WTC11 (cell line): ENCODE results near the gene ICA1. TPM values are rescaled to one million over a fixed set of nuclear protein-coding genes. Genes with fewer than 3 reads are reported as not detected.

Experiments
- ATAC-seq: fragments of 200-7000 bp; cut with Tn5 transposase; 2 replicates; pipeline ENCODE4 v1.10.0; 2021; ENCODE audit warnings: mild to moderate bottlenecking, moderate library complexity
- CTCF ChIA-PET: fragments of 300-600 bp; sonication (Branson Sonifier 250); formaldehyde crosslinking; loops from one replicate; lab custom pipeline; 2021; ENCODE audit warnings: antibody characterized with exemption; lab: Charles Lee
- POLR2A ChIA-PET: fragments of 350-600 bp; sonication (Branson Sonifier 250); formaldehyde crosslinking; loops from one replicate; lab custom pipeline; 2021; ENCODE audit warnings: antibody characterized with exemption; lab: Charles Lee
- DNase-seq: peaks from one replicate; pipeline ENCODE4 v3.0.0; 2021; ENCODE audit warnings: low spot score
- H3K27ac Mint-ChIP-seq: 2 replicates; pipeline ENCODE4 v1.8.0; 2021; ENCODE audit warnings: mixed read lengths
- H3K27me3 Mint-ChIP-seq: 2 replicates; pipeline ENCODE4 v1.8.0; 2021; ENCODE audit warnings: low read depth, mild to moderate bottlenecking, moderate library complexity, mixed read lengths
- H3K36me3 Mint-ChIP-seq: 2 replicates; pipeline ENCODE4 v1.8.0; 2021; ENCODE audit warnings: mixed read lengths
- H3K4me1 Mint-ChIP-seq: 2 replicates; pipeline ENCODE4 v1.8.0; 2022; ENCODE audit warnings: mixed read lengths
- H3K4me3 Mint-ChIP-seq: 2 replicates; pipeline ENCODE4 v1.8.0; 2021; ENCODE audit warnings: mild to moderate bottlenecking, moderate library complexity, mixed read lengths
- H3K9me3 Mint-ChIP-seq: 2 replicates; pipeline ENCODE4 v1.8.0; 2021; ENCODE audit warnings: mixed read lengths
- CREM ChIP-seq: sonication (generic); formaldehyde crosslinking; IDR thresholded peaks from 2 replicates; pipeline ENCODE4 v1.8.1; 2022; ENCODE audit warnings: mild to moderate bottlenecking, missing genetic modification reagents, moderate library complexity
- FOXJ3 ChIP-seq: sonication (generic); formaldehyde crosslinking; IDR thresholded peaks from 2 replicates; pipeline ENCODE4 v1.9.0; 2021; ENCODE audit warnings: missing genetic modification reagents, mild to moderate bottlenecking, borderline replicate concordance
- FOXK1 ChIP-seq: sonication (generic); formaldehyde crosslinking; IDR thresholded peaks from 2 replicates; pipeline ENCODE4 v1.8.0; 2022; ENCODE audit warnings: mild to moderate bottlenecking, moderate library complexity, missing genetic modification reagents
- FOXP1 ChIP-seq: sonication (generic); formaldehyde crosslinking; IDR thresholded peaks from 2 replicates; pipeline ENCODE4 v1.8.0; 2022; ENCODE audit warnings: missing genetic modification reagents, mild to moderate bottlenecking, moderate library complexity, borderline replicate concordance
- GABPB1 ChIP-seq: sonication (generic); formaldehyde crosslinking; IDR thresholded peaks from 2 replicates; pipeline ENCODE4 v1.8.1; 2023; ENCODE audit warnings: mild to moderate bottlenecking, missing genetic modification reagents
- MYBL2 ChIP-seq: sonication (generic); formaldehyde crosslinking; IDR thresholded peaks from 2 replicates; pipeline ENCODE4 v1.8.1; 2023; ENCODE audit warnings: mild to moderate bottlenecking, moderate library complexity, missing genetic modification reagents
- RORB ChIP-seq: fragments of 250-450 bp; sonication (Bioruptor Pico); IDR thresholded peaks from 2 replicates; pipeline ENCODE4 v1.9.0; 2021; ENCODE audit warnings: mild to moderate bottlenecking
- TCF7 ChIP-seq: sonication (generic); formaldehyde crosslinking; IDR thresholded peaks from 2 replicates; pipeline ENCODE4 v1.8.0; 2022; ENCODE audit warnings: mild to moderate bottlenecking, low read depth, missing genetic modification reagents, moderate library complexity
- TP53 ChIP-seq: sonication (generic); formaldehyde crosslinking; IDR thresholded peaks from 2 replicates; pipeline ENCODE4 v1.8.1; 2023; ENCODE audit warnings: mild to moderate bottlenecking, missing genetic modification reagents
- ZNF138 ChIP-seq: sonication (generic); formaldehyde crosslinking; conservative IDR thresholded peaks from 2 replicates; pipeline ENCODE4 v1.8.1; 2022; ENCODE audit warnings: mild to moderate bottlenecking, moderate library complexity, missing genetic modification reagents
- ZNF671 ChIP-seq: fragments of 250-450 bp; sonication (Bioruptor Pico); IDR thresholded peaks from 2 replicates; pipeline ENCODE4 v1.8.0; 2021; ENCODE audit warnings: mild to moderate bottlenecking
- total RNA-seq: library from RNA; stranded (reverse); gene quantifications from 3 replicates; pipeline ENCODE4 v1.2.3, GENCODE V29; 2021
- TF ChIP-seq, protein P1 (sequence below): sonication (generic); formaldehyde crosslinking; IDR thresholded peaks from 2 replicates; pipeline ENCODE4 v1.8.1; 2022; ENCODE audit warnings: low read depth, missing genetic modification reagents, borderline replicate concordance
- TF ChIP-seq, protein P2 (sequence below): sonication (generic); formaldehyde crosslinking; IDR thresholded peaks from 2 replicates; pipeline ENCODE4 v1.8.1; 2022; ENCODE audit warnings: missing genetic modification reagents, borderline replicate concordance
- TF ChIP-seq, protein P3 (sequence below): sonication (generic); formaldehyde crosslinking; IDR thresholded peaks from 2 replicates; pipeline ENCODE4 v1.8.0; 2022; ENCODE audit warnings: mild to moderate bottlenecking, missing genetic modification reagents
- TF ChIP-seq, protein P4 (sequence below): sonication (generic); formaldehyde crosslinking; conservative IDR thresholded peaks from 2 replicates; pipeline ENCODE4 v1.8.1; 2022; ENCODE audit warnings: mild to moderate bottlenecking, missing genetic modification reagents
- TF ChIP-seq, protein P5 (sequence below): fragments of 250-450 bp; sonication (Bioruptor Pico); conservative IDR thresholded peaks from 2 replicates; pipeline ENCODE4 v1.9.0; 2021; ENCODE audit warnings: mild to moderate bottlenecking
- TF ChIP-seq, protein P6 (sequence below): sonication (generic); formaldehyde crosslinking; IDR thresholded peaks from 2 replicates; pipeline ENCODE4 v1.8.1; 2022; ENCODE audit warnings: mild to moderate bottlenecking, moderate library complexity, missing genetic modification reagents
- TF ChIP-seq, protein P7 (sequence below): sonication (generic); formaldehyde crosslinking; IDR thresholded peaks from 2 replicates; pipeline ENCODE4 v1.8.1; 2023; ENCODE audit warnings: mild to moderate bottlenecking, moderate library complexity, missing genetic modification reagents
- TF ChIP-seq, protein P8 (sequence below): fragments of 250-450 bp; sonication (Bioruptor Pico); IDR thresholded peaks from 2 replicates; pipeline ENCODE4 v1.9.0; 2021; ENCODE audit warnings: mild to moderate bottlenecking

The ICA1 gene
- total RNA-seq, 1 experiment from 2014 or later: 31.2 TPM

DNA sequence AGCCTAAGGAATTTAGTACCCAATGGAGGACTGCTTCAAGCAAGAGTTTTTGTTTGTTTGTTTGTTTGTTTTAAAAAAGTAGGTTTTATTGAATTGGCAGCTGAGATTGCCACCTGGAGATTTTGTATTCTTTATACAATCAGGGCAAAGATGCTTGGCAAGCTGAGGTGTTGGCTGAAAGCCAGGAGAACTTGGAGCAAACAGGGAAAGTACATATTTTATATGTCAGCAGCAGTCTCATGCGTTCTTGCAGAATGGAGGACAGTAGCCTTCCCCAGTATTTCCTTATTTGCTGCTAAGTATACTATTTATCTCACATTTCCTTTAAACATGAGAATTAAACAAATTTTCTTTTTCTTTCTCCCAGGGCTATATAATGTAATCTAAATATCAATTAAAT lies 22.6 kb upstream of the ICA1 start (continued):
- TF ChIP-seq MYBL2 (CRISPR knock-in tag) (no peak), CREM (no peak), ZNF671 (CRISPR knock-in tag) (no peak)
- TF ChIP-seq, all 79 proteins: peak for 0

DNA sequence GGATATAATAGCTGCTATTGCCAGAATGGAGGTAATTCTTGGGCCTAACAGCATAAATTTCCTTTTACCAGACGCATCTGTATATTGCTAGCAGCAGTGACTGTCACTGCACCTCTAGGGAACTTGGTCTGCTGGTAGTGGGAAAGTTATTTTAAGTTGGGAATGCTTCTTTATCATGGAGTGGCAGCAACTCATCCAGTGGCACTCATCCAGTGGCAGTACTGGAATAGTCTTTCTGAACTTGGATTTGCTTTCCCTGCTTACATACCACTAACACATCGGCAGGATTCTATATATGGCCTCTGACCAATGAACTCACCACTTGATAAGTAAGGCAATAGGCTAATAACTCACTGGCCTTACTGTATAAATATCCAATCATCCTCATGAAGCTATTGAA lies 22.0 kb upstream of the ICA1 start:
- TF ChIP-seq TP53 (no peak), GABPB1 (CRISPR knock-in tag) (no peak), FOXJ3 (CRISPR knock-in tag) (no peak), RORB (CRISPR knock-in tag) (no peak), ZNF138 (CRISPR knock-in tag) (no peak), TCF7 (CRISPR knock-in tag) (no peak), FOXP1 (CRISPR knock-in tag) (no peak), FOXK1 (CRISPR knock-in tag) (no peak)
- TF ChIP-seq, protein P1, sequence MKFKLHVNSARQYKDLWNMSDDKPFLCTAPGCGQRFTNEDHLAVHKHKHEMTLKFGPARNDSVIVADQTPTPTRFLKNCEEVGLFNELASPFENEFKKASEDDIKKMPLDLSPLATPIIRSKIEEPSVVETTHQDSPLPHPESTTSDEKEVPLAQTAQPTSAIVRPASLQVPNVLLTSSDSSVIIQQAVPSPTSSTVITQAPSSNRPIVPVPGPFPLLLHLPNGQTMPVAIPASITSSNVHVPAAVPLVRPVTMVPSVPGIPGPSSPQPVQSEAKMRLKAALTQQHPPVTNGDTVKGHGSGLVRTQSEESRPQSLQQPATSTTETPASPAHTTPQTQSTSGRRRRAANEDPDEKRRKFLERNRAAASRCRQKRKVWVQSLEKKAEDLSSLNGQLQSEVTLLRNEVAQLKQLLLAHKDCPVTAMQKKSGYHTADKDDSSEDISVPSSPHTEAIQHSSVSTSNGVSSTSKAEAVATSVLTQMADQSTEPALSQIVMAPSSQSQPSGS (CRISPR knock-in tag): no peak
- TF ChIP-seq, protein P2, sequence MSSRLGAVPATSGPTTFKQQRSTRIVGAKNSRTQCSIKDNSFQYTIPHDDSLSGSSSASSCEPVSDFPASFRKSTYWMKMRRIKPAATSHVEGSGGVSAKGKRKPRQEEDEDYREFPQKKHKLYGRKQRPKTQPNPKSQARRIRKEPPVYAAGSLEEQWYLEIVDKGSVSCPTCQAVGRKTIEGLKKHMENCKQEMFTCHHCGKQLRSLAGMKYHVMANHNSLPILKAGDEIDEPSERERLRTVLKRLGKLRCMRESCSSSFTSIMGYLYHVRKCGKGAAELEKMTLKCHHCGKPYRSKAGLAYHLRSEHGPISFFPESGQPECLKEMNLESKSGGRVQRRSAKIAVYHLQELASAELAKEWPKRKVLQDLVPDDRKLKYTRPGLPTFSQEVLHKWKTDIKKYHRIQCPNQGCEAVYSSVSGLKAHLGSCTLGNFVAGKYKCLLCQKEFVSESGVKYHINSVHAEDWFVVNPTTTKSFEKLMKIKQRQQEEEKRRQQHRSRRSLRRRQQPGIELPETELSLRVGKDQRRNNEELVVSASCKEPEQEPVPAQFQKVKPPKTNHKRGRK (CRISPR knock-in tag): no peak
- TF ChIP-seq, protein P3, sequence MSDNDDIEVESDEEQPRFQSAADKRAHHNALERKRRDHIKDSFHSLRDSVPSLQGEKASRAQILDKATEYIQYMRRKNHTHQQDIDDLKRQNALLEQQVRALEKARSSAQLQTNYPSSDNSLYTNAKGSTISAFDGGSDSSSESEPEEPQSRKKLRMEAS (CRISPR knock-in tag): no peak
- TF ChIP-seq, protein P4, sequence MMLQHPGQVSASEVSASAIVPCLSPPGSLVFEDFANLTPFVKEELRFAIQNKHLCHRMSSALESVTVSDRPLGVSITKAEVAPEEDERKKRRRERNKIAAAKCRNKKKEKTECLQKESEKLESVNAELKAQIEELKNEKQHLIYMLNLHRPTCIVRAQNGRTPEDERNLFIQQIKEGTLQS (CRISPR knock-in tag): no peak
- TF ChIP-seq, protein P5, sequence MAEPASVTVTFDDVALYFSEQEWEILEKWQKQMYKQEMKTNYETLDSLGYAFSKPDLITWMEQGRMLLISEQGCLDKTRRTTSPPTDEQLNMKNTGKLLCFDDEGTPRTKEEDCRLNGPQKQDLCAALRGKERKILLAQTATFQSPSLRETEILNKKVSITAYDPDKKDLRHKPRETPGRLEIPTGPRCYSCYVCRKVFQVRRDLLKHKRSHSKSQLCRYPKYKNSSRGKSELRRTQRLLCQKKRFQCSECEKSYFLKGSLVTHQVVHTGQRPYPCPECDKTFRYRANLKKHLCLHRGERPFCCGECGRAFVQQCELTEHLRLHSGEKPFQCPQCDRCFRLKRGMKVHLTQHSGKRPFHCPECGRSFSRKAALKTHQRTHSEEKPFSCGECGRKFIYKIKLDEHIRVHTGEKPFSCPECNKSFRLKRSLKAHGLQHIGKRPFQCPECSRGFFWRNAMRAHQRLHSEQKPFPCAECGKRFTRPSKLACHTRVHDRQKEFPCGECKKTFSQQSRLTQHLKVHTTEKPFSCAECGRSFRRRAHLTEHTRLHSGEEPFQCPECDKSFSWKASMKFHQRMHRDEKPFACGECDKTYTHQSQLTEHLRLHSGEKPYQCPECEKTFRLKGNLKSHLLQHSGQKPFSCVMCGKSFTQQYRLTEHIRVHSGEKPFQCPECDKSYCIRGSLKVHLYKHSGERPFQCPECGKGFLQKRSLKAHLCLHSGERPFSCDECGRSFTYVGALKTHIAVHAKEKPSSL (CRISPR knock-in tag): no peak
- TF ChIP-seq, protein P6, sequence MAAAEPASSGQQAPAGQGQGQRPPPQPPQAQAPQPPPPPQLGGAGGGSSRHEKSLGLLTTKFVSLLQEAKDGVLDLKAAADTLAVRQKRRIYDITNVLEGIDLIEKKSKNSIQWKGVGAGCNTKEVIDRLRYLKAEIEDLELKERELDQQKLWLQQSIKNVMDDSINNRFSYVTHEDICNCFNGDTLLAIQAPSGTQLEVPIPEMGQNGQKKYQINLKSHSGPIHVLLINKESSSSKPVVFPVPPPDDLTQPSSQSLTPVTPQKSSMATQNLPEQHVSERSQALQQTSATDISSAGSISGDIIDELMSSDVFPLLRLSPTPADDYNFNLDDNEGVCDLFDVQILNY (CRISPR knock-in tag): no peak
- TF ChIP-seq, protein P7, sequence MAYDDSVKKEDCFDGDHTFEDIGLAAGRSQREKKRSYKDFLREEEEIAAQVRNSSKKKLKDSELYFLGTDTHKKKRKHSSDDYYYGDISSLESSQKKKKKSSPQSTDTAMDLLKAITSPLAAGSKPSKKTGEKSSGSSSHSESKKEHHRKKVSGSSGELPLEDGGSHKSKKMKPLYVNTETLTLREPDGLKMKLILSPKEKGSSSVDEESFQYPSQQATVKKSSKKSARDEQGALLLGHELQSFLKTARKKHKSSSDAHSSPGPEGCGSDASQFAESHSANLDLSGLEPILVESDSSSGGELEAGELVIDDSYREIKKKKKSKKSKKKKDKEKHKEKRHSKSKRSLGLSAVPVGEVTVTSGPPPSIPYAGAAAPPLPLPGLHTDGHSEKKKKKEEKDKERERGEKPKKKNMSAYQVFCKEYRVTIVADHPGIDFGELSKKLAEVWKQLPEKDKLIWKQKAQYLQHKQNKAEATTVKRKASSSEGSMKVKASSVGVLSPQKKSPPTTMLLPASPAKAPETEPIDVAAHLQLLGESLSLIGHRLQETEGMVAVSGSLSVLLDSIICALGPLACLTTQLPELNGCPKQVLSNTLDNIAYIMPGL (CRISPR knock-in tag): no peak
- TF ChIP-seq, protein P8, sequence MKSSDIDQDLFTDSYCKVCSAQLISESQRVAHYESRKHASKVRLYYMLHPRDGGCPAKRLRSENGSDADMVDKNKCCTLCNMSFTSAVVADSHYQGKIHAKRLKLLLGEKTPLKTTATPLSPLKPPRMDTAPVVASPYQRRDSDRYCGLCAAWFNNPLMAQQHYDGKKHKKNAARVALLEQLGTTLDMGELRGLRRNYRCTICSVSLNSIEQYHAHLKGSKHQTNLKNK (CRISPR knock-in tag): no peak
- ATAC-seq (no peak), DNase-seq (no peak)
- no peaks in the 10 kb centered on the region for H3K36me3 Mint-ChIP-seq
- H3K27ac Mint-ChIP-seq: no peak overlapping the region
- ChIA-PET POLR2A (no interaction called here), CTCF (no interaction called here)
- H3K9me3 Mint-ChIP-seq: peaks cover 3% of the 10 kb centered on the region; the same call in 1 of the 2 replicates
- no peaks in the 10 kb centered on the region for H3K27me3 Mint-ChIP-seq
- no peak overlapping the region for H3K4me3 Mint-ChIP-seq
- peaks cover 26% of the 10 kb centered on the region for H3K4me1 Mint-ChIP-seq
